Stimulated activated CD4-positive, alpha-beta T cell treated with anti-CD3 and anti-CD28 coated beads, Interleukin-15, amount 100 ng/mL, for 1 hour (primary cell): ENCODE measurements around the gene KCTD2.

Source experiments
- DNase-seq, 2 donors: peaks; one replicate each; pipeline ENCODE4 v3.0.0-alpha.2; 2020; ENCODE audit warnings: low read depth in 1 of 2, low spot score in 1 of 2

The KCTD2 gene

GRCh38 chr17:75094871-75095399 lies 47.9 kb downstream of the KCTD2 start:
- DNase-seq: no peak

DNA sequence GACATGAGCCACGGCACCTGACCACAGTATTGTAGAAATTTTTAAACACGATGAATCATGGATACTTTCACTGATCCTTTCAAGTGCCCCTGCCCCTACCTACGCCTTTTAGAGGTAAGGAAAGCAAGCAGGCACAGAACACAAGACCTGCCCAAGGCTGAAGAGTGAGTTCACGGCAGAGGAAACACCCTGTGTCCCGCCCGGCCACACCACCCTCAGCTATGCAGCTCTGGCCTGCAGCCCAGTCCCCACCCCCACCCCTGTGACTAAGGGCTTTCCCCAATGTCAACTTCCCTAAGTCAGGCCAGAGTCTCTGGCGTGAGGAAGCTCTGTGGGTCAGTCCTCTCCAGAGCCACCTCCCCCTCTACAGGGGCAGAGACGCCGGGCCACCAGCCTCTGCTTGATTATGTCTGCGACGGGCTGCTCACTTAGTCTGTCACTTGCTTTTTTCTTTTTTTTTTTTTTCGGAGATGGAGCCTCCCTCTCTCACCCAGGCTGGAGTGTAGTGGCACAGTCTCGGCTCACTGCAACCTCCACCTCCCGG lies 49.1 kb downstream of the KCTD2 start:
- DNase-seq: no peak

DNA sequence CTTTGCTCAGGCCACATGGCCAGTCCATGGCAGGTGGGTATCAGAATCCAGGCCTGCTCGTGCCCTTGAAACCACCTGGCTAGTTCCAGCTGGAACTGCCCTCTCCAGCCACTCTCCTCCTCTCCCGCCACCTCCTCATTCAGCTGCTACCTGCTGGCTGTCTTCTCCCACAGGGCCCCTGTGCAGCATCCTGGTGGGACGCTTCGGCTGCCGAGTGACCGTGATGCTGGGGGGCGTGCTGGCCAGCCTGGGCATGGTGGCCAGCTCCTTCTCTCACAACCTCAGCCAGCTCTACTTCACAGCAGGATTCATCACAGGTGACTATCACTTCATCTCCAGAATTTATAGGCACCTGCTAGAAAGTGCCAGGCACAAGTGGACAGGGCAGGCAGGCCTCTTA lies 50.8 kb downstream of the KCTD2 start:
- DNase-seq: no peak

DNA sequence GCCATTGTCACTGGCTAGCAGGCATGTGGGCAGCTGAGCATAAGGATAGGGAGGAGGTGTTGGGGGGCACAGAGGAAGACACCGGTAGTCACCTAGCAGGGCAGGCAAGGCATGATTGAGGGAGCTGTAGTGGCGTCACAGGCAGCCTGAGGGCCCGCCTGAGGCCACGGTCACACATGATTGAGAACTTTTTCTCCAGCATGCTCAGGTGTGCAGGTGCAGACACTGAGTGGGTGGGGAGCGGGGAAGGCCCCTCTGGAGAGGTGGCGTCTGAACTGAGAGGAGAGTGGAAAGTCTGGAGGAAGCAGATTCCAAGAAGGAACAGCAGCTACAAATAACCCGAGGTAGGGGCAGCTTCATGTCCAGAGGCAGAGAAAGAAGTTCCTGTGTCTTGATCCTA lies 51.8 kb downstream of the KCTD2 start:
- no peak for DNase-seq

DNA sequence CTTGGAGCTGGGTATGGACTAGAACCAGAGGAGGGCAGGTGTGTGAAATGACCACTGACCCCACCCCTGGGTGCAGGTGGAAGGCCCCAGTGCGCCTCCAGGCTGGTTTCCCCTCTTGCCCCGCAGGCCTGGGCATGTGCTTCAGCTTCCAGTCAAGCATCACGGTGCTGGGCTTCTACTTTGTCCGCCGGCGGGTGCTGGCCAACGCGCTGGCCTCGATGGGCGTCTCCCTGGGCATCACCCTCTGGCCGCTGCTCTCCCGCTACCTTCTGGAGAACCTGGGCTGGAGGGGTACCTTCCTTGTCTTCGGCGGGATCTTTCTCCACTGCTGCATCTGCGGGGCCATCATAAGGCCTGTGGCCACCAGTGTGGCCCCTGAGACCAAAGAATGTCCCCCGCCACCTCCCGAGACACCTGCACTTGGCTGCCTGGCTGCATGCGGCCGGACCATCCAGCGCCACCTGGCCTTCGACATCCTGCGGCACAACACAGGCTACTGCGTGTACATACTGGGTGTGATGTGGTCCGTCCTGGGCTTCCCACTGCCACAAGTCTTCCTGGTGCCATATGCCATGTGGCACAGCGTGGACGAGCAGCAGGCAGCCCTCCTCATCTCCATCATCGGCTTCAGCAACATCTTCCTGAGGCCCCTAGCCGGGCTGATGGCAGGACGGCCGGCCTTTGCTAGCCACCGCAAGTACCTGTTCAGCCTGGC lies 53.0 kb downstream of the KCTD2 start:
- DNase-seq: no peak

DNA sequence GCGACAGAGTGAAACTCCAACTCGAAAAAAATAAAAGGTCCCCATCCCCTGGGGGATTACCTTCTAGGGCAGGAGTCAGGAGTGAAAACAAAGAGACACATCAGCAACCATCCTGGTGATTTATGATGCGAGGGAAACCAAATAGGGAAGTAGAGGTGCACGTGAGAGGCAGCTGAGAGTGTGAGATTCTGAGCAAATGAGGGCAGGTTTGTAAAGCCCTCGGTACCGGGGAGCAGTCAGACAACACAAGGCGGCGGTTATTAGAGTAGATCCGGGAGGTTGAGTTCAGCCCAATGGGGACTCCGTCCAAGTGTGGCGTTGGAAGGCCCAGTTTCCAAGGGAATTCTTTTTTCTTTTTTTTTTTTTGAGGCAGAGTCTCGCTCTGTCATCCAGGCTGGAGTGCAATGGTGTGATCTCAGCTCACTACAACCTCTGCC lies 55.4 kb downstream of the KCTD2 start:
- no peak for DNase-seq

GRCh38 chr17:75103601-75104554 lies 56.9 kb downstream of the KCTD2 start:
- DNase-seq: no peak

DNA sequence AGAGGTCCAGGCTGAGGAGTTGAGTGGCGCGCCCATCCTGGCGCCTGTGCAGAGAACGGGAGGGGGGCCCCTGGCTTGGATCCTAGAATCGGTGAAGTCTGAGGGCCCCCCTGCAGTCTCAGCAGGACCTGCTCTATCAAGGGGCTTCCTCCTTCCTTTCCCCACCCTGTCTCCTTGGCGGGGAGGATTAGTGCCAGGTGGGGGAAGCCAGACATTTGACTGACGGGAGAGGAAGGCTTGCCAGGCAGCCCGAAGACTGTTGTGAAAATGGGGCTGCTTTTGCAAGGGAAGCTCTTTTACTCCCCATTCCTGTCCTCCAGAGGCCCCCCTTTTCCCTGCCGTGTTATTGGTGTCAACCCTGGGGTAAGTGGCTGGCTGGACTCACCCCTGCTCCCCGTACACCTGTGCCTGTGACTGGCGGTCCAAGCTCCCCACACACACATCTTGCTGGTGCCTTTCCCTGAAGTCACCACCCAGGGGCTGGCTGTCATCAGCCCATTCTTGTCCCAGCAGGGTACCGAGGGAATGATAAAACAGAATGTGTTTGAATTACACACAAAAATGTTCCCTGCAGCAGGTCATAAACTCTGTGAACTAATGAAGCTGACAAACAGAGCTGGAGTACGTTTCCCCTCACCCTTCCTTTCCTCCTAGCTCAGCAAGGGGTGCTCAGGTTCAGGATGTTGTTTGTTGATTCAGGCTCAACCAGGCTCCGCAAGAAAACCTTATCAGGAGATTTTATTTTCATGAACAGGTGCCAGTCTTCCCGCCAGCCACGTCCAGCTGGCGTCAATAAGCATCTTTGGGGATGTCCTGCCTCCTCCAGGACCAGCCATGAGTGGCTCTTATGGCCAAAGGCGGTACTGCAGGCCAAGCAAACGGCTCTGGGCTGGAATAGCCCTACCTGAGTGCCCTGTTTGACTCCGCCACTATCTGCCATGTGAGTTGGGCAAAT lies 58.4 kb downstream of the KCTD2 start:
- DNase-seq: no peak

DNA sequence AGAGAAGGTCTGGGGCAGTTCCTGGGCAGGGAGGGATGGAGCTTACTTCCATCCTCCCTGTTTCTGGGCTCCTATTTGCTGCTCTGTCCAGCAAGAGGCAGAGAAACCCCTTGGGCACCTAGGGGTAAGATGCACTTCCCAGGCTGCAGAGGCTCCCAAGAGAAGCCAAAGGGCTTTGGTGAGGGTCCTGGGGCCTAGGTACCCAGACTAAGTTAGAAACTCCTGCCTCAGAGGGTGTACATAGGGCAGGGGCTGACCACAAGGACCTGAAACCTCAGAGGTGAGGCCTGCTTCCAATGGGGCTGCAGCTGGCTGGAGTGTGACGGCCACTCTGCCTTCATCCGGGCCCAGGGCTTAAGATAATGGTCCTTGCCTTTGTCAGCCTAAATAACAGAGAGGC lies 61.2 kb downstream of the KCTD2 start:
- DNase-seq: no peak

- DNase-seq: no peak
These were observed 62.0 kb downstream of the KCTD2 start for GRCh38 chr17:75109046-75109406.

GRCh38 chr17:75109407-75110233 lies 62.6 kb downstream of the KCTD2 start, which contains the start of gene ARMC7:
TSS of gene ARMC7 (plus strand) at chr17:75109969. CDS start at chr17:75110289, 320 bp downstream.
- peak; percentile 84 to 91 for DNase-seq

DNA sequence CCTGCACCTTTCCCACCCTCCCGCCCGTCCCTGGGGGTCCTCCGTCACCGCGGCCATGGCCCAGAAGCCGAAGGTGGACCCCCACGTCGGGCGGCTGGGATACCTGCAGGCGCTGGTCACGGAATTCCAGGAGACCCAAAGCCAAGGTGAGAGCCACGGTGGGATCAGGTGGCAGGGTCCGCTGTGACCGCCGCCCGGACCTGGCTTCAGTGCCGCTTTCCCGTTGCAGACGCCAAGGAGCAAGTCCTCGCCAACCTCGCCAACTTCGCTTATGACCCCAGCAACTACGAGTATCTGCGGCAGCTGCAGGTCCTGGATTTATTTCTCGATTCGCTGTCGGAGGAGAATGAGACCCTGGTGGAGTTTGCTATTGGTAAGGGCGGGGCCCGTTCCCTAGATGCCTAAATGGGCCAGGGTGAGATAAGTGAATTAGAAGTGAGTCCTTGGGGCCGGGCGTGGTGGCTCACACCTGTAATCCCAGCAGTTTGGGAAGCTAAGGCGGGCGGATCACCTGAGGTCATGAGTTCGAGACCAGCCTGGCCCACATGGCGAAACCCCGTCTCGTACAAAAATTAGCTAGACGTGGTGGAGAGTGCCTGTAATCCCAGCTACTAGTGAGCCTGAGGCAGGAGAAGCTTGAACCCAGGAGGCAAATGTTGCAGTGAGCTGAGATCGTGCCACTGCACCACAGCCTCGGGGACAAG lies 63.4 kb downstream of the KCTD2 start:
- no peak for DNase-seq

GRCh38 chr17:75111777-75112335 lies 64.8 kb downstream of the KCTD2 start:
- no peak for DNase-seq

- DNase-seq: peak; percentile 65 to 82
These were observed 67.0 kb downstream of the KCTD2 start for GRCh38 chr17:75113798-75114551.

- no peak for DNase-seq
These were observed 67.7 kb downstream of the KCTD2 start for GRCh38 chr17:75114552-75115314.
